Suprapubic skin (tissue), 3 donors: Measurements from ENCODE around the gene POLR2L.

Experiments used
- POLR2A ChIP-seq, 2 donors: fragments of 450-650 bp; IDR thresholded peaks; one replicate each; pipeline ENCODE4 v1.6.1; 2017; ENCODE audit warnings: antibody characterized with exemption in 2 of 2, mild to moderate bottlenecking in 2 of 2, moderate library complexity in 2 of 2
- TF ChIP-seq, protein P1 (sequence below), 2 donors: fragments of 200-600 bp in 1 of 2; fragments of 450-650 bp in 1 of 2; sonication (generic) in 1 of 2; IDR thresholded peaks; one replicate each; pipeline ENCODE4 v1.5.1; 2016 to 2019; ENCODE audit warnings: antibody characterized with exemption in 2 of 2, mild to moderate bottlenecking in 1 of 2, moderate library complexity in 1 of 2

DNA sequence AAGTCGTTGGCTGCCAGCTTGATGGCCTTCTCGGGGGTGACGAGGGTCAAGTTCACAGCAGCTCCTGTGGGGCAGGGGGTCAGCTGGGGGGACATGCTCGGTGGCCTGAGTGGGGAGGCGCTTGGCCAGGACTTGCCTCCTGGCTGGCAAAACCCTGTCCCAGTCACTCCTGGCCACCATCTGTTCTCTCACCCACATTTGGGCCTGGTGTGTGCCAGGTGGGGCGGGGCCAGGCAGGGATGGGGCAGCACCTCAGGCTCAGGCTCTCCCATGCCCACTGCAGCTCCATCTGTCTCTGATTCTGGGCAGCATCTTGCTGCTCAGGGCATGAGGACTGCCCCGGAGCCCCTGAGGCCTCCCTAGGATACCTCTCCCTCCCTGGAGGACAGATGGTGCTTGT lies 48.8 kb downstream of the POLR2L start:
- TF ChIP-seq POLR2A (IDR thresholded peaks at IDR 0.05) = no peak
- TF ChIP-seq, protein P1, sequence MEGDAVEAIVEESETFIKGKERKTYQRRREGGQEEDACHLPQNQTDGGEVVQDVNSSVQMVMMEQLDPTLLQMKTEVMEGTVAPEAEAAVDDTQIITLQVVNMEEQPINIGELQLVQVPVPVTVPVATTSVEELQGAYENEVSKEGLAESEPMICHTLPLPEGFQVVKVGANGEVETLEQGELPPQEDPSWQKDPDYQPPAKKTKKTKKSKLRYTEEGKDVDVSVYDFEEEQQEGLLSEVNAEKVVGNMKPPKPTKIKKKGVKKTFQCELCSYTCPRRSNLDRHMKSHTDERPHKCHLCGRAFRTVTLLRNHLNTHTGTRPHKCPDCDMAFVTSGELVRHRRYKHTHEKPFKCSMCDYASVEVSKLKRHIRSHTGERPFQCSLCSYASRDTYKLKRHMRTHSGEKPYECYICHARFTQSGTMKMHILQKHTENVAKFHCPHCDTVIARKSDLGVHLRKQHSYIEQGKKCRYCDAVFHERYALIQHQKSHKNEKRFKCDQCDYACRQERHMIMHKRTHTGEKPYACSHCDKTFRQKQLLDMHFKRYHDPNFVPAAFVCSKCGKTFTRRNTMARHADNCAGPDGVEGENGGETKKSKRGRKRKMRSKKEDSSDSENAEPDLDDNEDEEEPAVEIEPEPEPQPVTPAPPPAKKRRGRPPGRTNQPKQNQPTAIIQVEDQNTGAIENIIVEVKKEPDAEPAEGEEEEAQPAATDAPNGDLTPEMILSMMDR (IDR thresholded peaks at IDR 0.05) = no peak
